GM10266 (cell line): ENCODE results near the gene PPP2R5E.

Experiments used
- DNase-seq: peaks from one replicate; pipeline ENCODE4 v3.0.0; 2012; ENCODE audit errors: extremely low spot score
- CTCF ChIP-seq: IDR thresholded peaks from 2 replicates; pipeline ENCODE4 v1.5.1; 2012; ENCODE audit warnings: mild to moderate bottlenecking, low read depth; ENCODE audit not compliant: control insufficient read depth, insufficient read depth; ENCODE audit errors: missing control alignments

Gene PPP2R5E

DNA sequence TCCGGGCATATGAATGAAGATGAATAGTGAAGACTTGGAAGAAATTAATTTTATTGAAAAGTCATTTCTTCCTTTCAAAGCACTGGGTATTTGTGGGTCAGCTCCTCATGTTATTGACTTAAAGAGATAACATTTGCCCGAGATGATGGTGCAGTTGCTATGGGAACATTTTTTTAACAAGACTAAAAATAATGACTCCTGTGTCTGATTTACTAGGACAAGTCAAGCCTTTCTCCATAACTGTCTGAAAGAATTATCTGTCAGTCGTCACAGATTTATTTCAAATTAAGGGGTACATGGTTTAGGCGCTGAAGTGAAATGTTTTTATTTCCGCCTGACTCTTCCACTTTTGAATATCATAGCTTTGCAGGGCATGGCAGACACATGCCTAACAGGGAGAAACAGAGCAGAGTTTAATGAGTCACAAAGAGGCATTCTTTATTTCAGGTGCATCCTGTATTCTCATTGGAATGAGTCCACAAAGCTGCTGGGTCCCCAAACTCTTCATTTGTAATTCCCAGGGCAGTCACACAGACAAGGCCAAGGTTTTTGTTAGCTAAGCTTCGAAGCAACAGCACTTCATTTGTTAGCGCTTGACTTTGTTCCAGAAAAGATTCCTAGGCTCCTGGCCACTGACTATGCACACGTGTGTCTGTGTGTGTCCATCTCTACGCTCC lies 220.1 kb downstream of the PPP2R5E start:
- TF ChIP-seq CTCF: no peak
- DNase-seq: no peak

DNA sequence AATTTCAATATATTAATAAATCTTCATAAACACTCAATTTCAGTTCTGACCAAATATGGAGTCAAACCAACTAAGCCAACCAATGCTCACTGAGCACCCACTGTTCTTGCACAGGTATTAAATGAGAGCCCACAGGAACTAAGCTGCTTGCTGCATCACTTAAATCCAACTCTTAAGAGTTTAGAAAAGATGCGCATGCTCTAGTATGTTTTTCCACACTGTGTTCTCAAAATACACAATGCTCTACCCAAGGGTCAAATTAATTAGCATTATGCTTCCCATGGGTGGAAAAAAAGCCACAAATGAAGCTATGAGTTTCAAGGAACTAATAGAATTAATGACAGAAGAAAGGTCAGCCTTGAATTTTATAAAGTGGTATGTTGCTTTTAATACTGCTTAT lies 220.7 kb downstream of the PPP2R5E start:
- no peak for TF ChIP-seq CTCF
- DNase-seq: no peak
